Measurements from ENCODE around the gene TBKBP1.

Gene TBKBP1

GRCh38 chr17:47716375-47716774 lies 22.4 kb downstream of the TBKBP1 start:
- DNase-seq: no peak

GRCh38 chr17:47717261-47717697 lies 23.3 kb downstream of the TBKBP1 start:
- DNase-seq: no peak

- no peak for DNase-seq
Measured at GRCh38 chr17:47717979-47718621, 24.1 kb downstream of the TBKBP1 start.

GRCh38 chr17:47718634-47719405 lies 24.9 kb downstream of the TBKBP1 start:
- no peak for DNase-seq

- DNase-seq: no peak
Measured at GRCh38 chr17:47719411-47720152, 25.6 kb downstream of the TBKBP1 start.

GRCh38 chr17:47720196-47720595 lies 26.2 kb downstream of the TBKBP1 start:
- no peak for DNase-seq

GRCh38 chr17:47720754-47721533 lies 27.0 kb downstream of the TBKBP1 start:
- peak; percentile 64 for DNase-seq

GRCh38 chr17:47721725-47722124 lies 27.8 kb downstream of the TBKBP1 start:
- DNase-seq: no peak

GRCh38 chr17:47724705-47725104 lies 30.7 kb downstream of the TBKBP1 start:
- no peak for DNase-seq

- DNase-seq: no peak
Measured at GRCh38 chr17:47725446-47726111, 31.6 kb downstream of the TBKBP1 start.

GRCh38 chr17:47726796-47727703 lies 33.1 kb downstream of the TBKBP1 start:
- DNase-seq: no peak

GRCh38 chr17:47727704-47728036 lies 33.7 kb downstream of the TBKBP1 start:
- no peak for DNase-seq

- no peak for DNase-seq
Measured at GRCh38 chr17:47728214-47728877, 34.4 kb downstream of the TBKBP1 start.

- no peak for DNase-seq
Measured at GRCh38 chr17:47729476-47729875, 35.5 kb downstream of the TBKBP1 start.

GRCh38 chr17:47730681-47731080 lies 36.7 kb downstream of the TBKBP1 start:
- no peak for DNase-seq

GRCh38 chr17:47731396-47731795 lies 37.4 kb downstream of the TBKBP1 start:
- no peak for DNase-seq

- DNase-seq: no peak
Measured at GRCh38 chr17:47732399-47733046, 38.6 kb downstream of the TBKBP1 start.

- DNase-seq: peak; percentile 86
Measured at GRCh38 chr17:47733047-47733673, 39.2 kb downstream of the TBKBP1 start, which contains the start of gene TBX21. TBX21 (plus strand) TSS chr17:47733236; CDS start chr17:47733455, 219 bp downstream.

GRCh38 chr17:47733674-47734410 lies 39.9 kb downstream of the TBKBP1 start:
- no peak for DNase-seq
